GM20000 (cell line): Measurements from ENCODE around the gene KIAA1614.
"Not testable (repeated sequence)": the region's sequence is repeated elsewhere in the genome, so short reads cannot be mapped to it uniquely, and the experiment has no call there.

ENCODE experiments used
- DNase-seq: peaks from one replicate; pipeline ENCODE4 v3.0.0; 2012; ENCODE audit warnings: low spot score
- CTCF ChIP-seq: IDR thresholded peaks from 2 replicates; pipeline ENCODE4 v1.5.1; 2012; ENCODE audit warnings: mild to moderate bottlenecking, control low read depth; ENCODE audit errors: extremely low read depth, missing control alignments

The KIAA1614 gene

GRCh38 chr1:180966744-180967536, 54.2 kb downstream of the KIAA1614 start:
- no peak for DNase-seq
- TF ChIP-seq CTCF, result no peak

GRCh38 chr1:180967558-180967957, 54.9 kb downstream of the KIAA1614 start:
- no peak for DNase-seq
- TF ChIP-seq CTCF, result no peak

GRCh38 chr1:180968834-180969233, 56.1 kb downstream of the KIAA1614 start:
- not testable (repeated sequence) for DNase-seq

GRCh38 chr1:180969434-180969833, 56.7 kb downstream of the KIAA1614 start:
- DNase-seq, result no peak
- TF ChIP-seq CTCF, result no peak

- no peak for TF ChIP-seq CTCF
- DNase-seq, result no peak
Observed at GRCh38 chr1:180970333-180971079, 57.8 kb downstream of the KIAA1614 start.

- no peak for TF ChIP-seq CTCF
- DNase-seq, result no peak
Observed at GRCh38 chr1:180971273-180971997, 58.7 kb downstream of the KIAA1614 start.

GRCh38 chr1:180973369-180973768, 60.7 kb downstream of the KIAA1614 start:
- no peak for TF ChIP-seq CTCF
- no peak for DNase-seq
